ENCODE data around the gene LASP1NB.
"Not testable (repeated sequence)": the region's sequence is repeated elsewhere in the genome, so short reads cannot be mapped to it uniquely, and the experiment has no call there.

The LASP1NB gene

GRCh38 chr17:38959508-38959907, 34.1 kb downstream of the LASP1NB start:
- in situ Hi-C loops (cut with MboI; ENCODE audit: low sequenced_read_pairs) = no loop called here

GRCh38 chr17:38960402-38960801, 35.0 kb downstream of the LASP1NB start:
- in situ Hi-C loops (cut with MboI; ENCODE audit: low sequenced_read_pairs) = no loop called here

GRCh38 chr17:38961413-38961812, 36.0 kb downstream of the LASP1NB start:
- in situ Hi-C loops (cut with MboI; ENCODE audit: low sequenced_read_pairs) = no loop called here

- in situ Hi-C loops (cut with MboI; ENCODE audit: low sequenced_read_pairs) = no loop called here
These were observed 41.9 kb downstream of the LASP1NB start, which contains the start of gene FBXO47 for GRCh38 chr17:38967290-38967738. FBXO47 (minus strand) TSS chr17:38967403; CDS start chr17:38963025, 4,378 bp downstream.

- in situ Hi-C loops (cut with MboI; ENCODE audit: low sequenced_read_pairs) = no loop called here
These were observed 43.9 kb downstream of the LASP1NB start for GRCh38 chr17:38969281-38969680.

GRCh38 chr17:38970128-38970527, 44.7 kb downstream of the LASP1NB start:
- in situ Hi-C loops (cut with MboI; ENCODE audit: low sequenced_read_pairs) = no loop called here

- in situ Hi-C loops (cut with MboI; ENCODE audit: low sequenced_read_pairs) = no loop called here
These were observed 45.4 kb downstream of the LASP1NB start for GRCh38 chr17:38970804-38971203.

- in situ Hi-C loops (cut with MboI; ENCODE audit: low sequenced_read_pairs) = not testable (repeated sequence)
These were observed 50.8 kb downstream of the LASP1NB start for GRCh38 chr17:38976187-38976551.

- in situ Hi-C loops (cut with MboI; ENCODE audit: low sequenced_read_pairs) = no loop called here
These were observed 52.8 kb downstream of the LASP1NB start for GRCh38 chr17:38978180-38978579.

Measured in HL-60/S4 (cell line).